NB4 (cell line): ENCODE data around the gene PLA2G4E.

Source experiments
- CTCF ChIP-seq: IDR thresholded peaks from one replicate; pipeline ENCODE4 v1.5.1; 2012; ENCODE audit warnings: low read depth, low read length
- MAX ChIP-seq: IDR thresholded peaks from 2 replicates; pipeline ENCODE4 v1.6.1; 2011; ENCODE audit warnings: low read depth, low read length
- MYC ChIP-seq: IDR thresholded peaks from 2 replicates; pipeline ENCODE4 v1.6.1; 2011; ENCODE audit warnings: low read depth, low read length
- POLR2A ChIP-seq: IDR thresholded peaks from 2 replicates; pipeline ENCODE4 v1.6.1; 2011; ENCODE audit warnings: mild to moderate bottlenecking; ENCODE audit not compliant: insufficient read length; ENCODE audit errors: extremely low read depth

- no peak for TF ChIP-seq CTCF
- TF ChIP-seq POLR2A: no peak
- TF ChIP-seq MAX: no peak
- TF ChIP-seq MYC: no peak
These were observed 28.0 kb upstream of the PLA2G4E start for GRCh38 chr15:42048821-42049200.
